HL-60 (cell line): Measurements from ENCODE around the gene NPNT.

ENCODE experiments used
- POLR2AphosphoS5 ChIP-seq: IDR thresholded peaks from 2 replicates; pipeline ENCODE4 v1.6.1; 2012; ENCODE audit warnings: low read depth
- SPI1 ChIP-seq: IDR thresholded peaks from 2 replicates; pipeline ENCODE4 v1.6.1; 2012; ENCODE audit warnings: low read depth, mild to moderate bottlenecking, borderline replicate concordance
- TF ChIP-seq, protein P1 (sequence below): IDR thresholded peaks from one replicate; pipeline ENCODE4 v1.5.1; 2011; ENCODE audit warnings: low read length, control low read depth, inconsistent platforms; ENCODE audit not compliant: insufficient read depth
- TF ChIP-seq, protein P2 (sequence below): IDR thresholded peaks from 2 replicates; pipeline ENCODE4 v1.6.1; 2012; ENCODE audit warnings: low read depth; ENCODE audit not compliant: insufficient replicate concordance

DNA sequence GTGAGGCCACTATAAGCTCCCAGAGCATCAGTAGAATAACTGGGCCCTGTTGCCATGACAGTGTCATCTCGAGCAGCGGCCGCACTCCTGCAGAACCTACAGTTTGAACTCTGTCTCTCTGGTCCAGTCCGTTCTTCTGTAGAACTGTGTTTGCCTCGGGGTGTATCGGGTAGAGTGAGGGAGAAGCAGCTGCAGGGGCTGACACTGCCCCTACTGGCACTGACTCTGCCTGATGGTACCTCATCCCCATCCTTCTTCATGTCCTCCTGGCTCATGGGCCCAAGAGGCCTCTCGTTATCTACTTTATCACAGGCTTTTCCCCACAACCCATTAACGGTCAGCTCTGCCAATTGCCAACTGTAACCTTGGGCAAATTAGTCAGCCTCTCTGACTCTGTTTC lies 96.5 kb downstream of the NPNT start:
- TF ChIP-seq, protein P1, sequence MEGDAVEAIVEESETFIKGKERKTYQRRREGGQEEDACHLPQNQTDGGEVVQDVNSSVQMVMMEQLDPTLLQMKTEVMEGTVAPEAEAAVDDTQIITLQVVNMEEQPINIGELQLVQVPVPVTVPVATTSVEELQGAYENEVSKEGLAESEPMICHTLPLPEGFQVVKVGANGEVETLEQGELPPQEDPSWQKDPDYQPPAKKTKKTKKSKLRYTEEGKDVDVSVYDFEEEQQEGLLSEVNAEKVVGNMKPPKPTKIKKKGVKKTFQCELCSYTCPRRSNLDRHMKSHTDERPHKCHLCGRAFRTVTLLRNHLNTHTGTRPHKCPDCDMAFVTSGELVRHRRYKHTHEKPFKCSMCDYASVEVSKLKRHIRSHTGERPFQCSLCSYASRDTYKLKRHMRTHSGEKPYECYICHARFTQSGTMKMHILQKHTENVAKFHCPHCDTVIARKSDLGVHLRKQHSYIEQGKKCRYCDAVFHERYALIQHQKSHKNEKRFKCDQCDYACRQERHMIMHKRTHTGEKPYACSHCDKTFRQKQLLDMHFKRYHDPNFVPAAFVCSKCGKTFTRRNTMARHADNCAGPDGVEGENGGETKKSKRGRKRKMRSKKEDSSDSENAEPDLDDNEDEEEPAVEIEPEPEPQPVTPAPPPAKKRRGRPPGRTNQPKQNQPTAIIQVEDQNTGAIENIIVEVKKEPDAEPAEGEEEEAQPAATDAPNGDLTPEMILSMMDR, result no peak
- TF ChIP-seq POLR2AphosphoS5, result no peak
- TF ChIP-seq, protein P2, sequence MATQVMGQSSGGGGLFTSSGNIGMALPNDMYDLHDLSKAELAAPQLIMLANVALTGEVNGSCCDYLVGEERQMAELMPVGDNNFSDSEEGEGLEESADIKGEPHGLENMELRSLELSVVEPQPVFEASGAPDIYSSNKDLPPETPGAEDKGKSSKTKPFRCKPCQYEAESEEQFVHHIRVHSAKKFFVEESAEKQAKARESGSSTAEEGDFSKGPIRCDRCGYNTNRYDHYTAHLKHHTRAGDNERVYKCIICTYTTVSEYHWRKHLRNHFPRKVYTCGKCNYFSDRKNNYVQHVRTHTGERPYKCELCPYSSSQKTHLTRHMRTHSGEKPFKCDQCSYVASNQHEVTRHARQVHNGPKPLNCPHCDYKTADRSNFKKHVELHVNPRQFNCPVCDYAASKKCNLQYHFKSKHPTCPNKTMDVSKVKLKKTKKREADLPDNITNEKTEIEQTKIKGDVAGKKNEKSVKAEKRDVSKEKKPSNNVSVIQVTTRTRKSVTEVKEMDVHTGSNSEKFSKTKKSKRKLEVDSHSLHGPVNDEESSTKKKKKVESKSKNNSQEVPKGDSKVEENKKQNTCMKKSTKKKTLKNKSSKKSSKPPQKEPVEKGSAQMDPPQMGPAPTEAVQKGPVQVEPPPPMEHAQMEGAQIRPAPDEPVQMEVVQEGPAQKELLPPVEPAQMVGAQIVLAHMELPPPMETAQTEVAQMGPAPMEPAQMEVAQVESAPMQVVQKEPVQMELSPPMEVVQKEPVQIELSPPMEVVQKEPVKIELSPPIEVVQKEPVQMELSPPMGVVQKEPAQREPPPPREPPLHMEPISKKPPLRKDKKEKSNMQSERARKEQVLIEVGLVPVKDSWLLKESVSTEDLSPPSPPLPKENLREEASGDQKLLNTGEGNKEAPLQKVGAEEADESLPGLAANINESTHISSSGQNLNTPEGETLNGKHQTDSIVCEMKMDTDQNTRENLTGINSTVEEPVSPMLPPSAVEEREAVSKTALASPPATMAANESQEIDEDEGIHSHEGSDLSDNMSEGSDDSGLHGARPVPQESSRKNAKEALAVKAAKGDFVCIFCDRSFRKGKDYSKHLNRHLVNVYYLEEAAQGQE, result no peak
- no peak for TF ChIP-seq SPI1
